Cardiac septum (tissue), 1 donor: ENCODE data around the gene B3GAT2. TPM values are rescaled to one million over a fixed set of nuclear protein-coding genes. Genes with fewer than 3 reads are reported as not detected.

Experiments used
- DNase-seq: peaks from one replicate; pipeline ENCODE4 v3.0.0-alpha.2; 2020; ENCODE audit warnings: low spot score
- intact Hi-C: fragments of 100-400 bp; cut with DNase I; formaldehyde crosslinking; loops from one replicate; pipeline ENCODE4 v1.14.0; 2022
- total RNA-seq: library from RNA; stranded (reverse); fragmentation: NEBNext Ultra II Directional; extraction: Animal tissue kit (Norgen Biotek cat#: 25700); gene quantifications from one replicate; pipeline ENCODE4 v1.2.1, GENCODE V29; 2021
- donor health status: DM: no; HTN: no; CAD: no.

B3GAT2 gene
- total RNA-seq, 1 donor from 2014 or later = not detected

GRCh38 chr6:70903665-70904452 lies 53.0 kb downstream of the B3GAT2 start:
- no peak for DNase-seq
- intact Hi-C loops = no loop called here

GRCh38 chr6:70901324-70901723 lies 55.5 kb downstream of the B3GAT2 start:
- DNase-seq = no peak
- intact Hi-C loops = no loop called here

- intact Hi-C loops = no loop called here
- DNase-seq = no peak
Observed at GRCh38 chr6:70900047-70900446, 56.8 kb downstream of the B3GAT2 start.

- intact Hi-C loops = no loop called here
- DNase-seq = no peak
Observed at GRCh38 chr6:70894001-70894400, 62.9 kb downstream of the B3GAT2 start.

- intact Hi-C loops = no loop called here
- no peak for DNase-seq
Observed at GRCh38 chr6:70889270-70889669, 67.6 kb downstream of the B3GAT2 start.

- intact Hi-C loops = no loop called here
Observed at GRCh38 chr6:70886661-70887060, 70.2 kb downstream of the B3GAT2 start.

GRCh38 chr6:70886071-70886470 lies 70.8 kb downstream of the B3GAT2 start:
- intact Hi-C loops = no loop called here
- DNase-seq = no peak

More at GRCh38 chr6:70886661-70887060, 70.2 kb downstream of the B3GAT2 start:
- no peak for DNase-seq

GRCh38 chr6:70884074-70884983 lies 72.5 kb downstream of the B3GAT2 start:
- DNase-seq = no peak
- intact Hi-C loops = loop anchor here (1.0 to 5.0 kb wide), 2 partner anchors 176 to 332 kb away; no protein-coding TSS in a partner anchor

- DNase-seq = no peak
- intact Hi-C loops = no loop called here
Observed at GRCh38 chr6:70879496-70879895, 77.4 kb downstream of the B3GAT2 start.

- intact Hi-C loops = no loop called here
- no peak for DNase-seq
Observed at GRCh38 chr6:70874181-70874913, 82.5 kb downstream of the B3GAT2 start.

GRCh38 chr6:70872469-70872868 lies 84.4 kb downstream of the B3GAT2 start:
- intact Hi-C loops = no loop called here
- no peak for DNase-seq

GRCh38 chr6:70864401-70864800 lies 92.5 kb downstream of the B3GAT2 start:
- intact Hi-C loops = no loop called here
- DNase-seq = no peak

GRCh38 chr6:70863343-70863742 lies 93.5 kb downstream of the B3GAT2 start:
- intact Hi-C loops = no loop called here
- DNase-seq = no peak

GRCh38 chr6:70860920-70861319 lies 95.9 kb downstream of the B3GAT2 start:
- intact Hi-C loops = no loop called here
- DNase-seq = no peak

GRCh38 chr6:70860045-70860444 lies 96.8 kb downstream of the B3GAT2 start:
- intact Hi-C loops = no loop called here
- DNase-seq = no peak

- intact Hi-C loops = no loop called here
- DNase-seq = no peak
Observed at GRCh38 chr6:70857387-70858077, 99.3 kb downstream of the B3GAT2 start.

- intact Hi-C loops = no loop called here
- DNase-seq = no peak
Observed at GRCh38 chr6:70852667-70853246, 104.1 kb downstream of the B3GAT2 start.

- no peak for DNase-seq
- intact Hi-C loops = no loop called here
Observed at GRCh38 chr6:70849348-70850069, 107.4 kb downstream of the B3GAT2 start.
